Endothelial cell of umbilical vein (primary cell): ENCODE results near the gene CHMP2B. TPM values are rescaled to one million over a fixed set of nuclear protein-coding genes. Genes with fewer than 3 reads are reported as not detected.
"Not testable (repeated sequence)": the region's sequence is repeated elsewhere in the genome, so short reads cannot be mapped to it uniquely, and the experiment has no call there.

Experiments used
- BruUV-seq: library from RNA; stranded (reverse); fragments of 400-500 nt; replicated peaks from 2 replicates; lab custom pipeline; 2021; lab: Mats Ljungman, UMichigan
- CTCF ChIA-PET: fragments of 300-600, 350-600 bp; sonication (Branson Sonifier 250); formaldehyde crosslinking; loops from one replicate; lab custom pipeline; 2021; ENCODE audit warnings: antibody characterized with exemption, inconsistent platforms; lab: Charles Lee
- POLR2A ChIA-PET: fragments of 300-600, 350-600 bp; sonication (Branson Sonifier 250); formaldehyde crosslinking; loops from one replicate; lab custom pipeline; 2021; ENCODE audit warnings: antibody characterized with exemption, inconsistent platforms; lab: Charles Lee
- DNase-seq: peaks from one replicate; pipeline ENCODE4 v3.0.0-alpha.2; 2011; ENCODE audit warnings: low read depth, low spot score
- FAIRE-seq: peaks from 2 replicates; lab custom pipeline; 2011; peaks lifted over from hg19 to GRCh38; lab: Jason Lieb, UNC
- H2AFZ ChIP-seq: 2 replicates; pipeline ENCODE4 v1.6.0; 2012; ENCODE audit warnings: low read depth, low read length, control low read depth, inconsistent platforms
- H3K27ac ChIP-seq: 2 replicates; pipeline ENCODE4 v1.5.1; 2011; ENCODE audit warnings: low read depth, mild to moderate bottlenecking, control low read depth, low read length, moderate library complexity; ENCODE audit not compliant: insufficient read depth
- H3K27me3 ChIP-seq, 2 experiments: 2 replicates each; pipeline versions ENCODE4 v1.6.0 to v1.6.1; 2011; ENCODE audit warnings: low read length in 2 of 2, mixed read lengths in 1 of 2; ENCODE audit not compliant: control insufficient read depth in 2 of 2, insufficient read depth in 2 of 2
- H3K36me3 ChIP-seq, 2 experiments: 2 replicates in 1 of 2; 3 replicates in 1 of 2; pipeline ENCODE4 v1.5.1; 2011; ENCODE audit warnings: low read length in 2 of 2, mild to moderate bottlenecking in 1 of 2, moderate library complexity in 1 of 2; ENCODE audit not compliant: control insufficient read depth in 2 of 2, insufficient read depth in 2 of 2; ENCODE audit errors: extremely low read depth in 1 of 2
- H3K4me1 ChIP-seq: 3 replicates; pipeline ENCODE4 v1.5.1; 2011; ENCODE audit warnings: mild to moderate bottlenecking, low read length; ENCODE audit not compliant: control insufficient read depth, insufficient read depth; ENCODE audit errors: extremely low read depth
- H3K4me2 ChIP-seq: 2 replicates; pipeline ENCODE4 v1.6.1; 2011; ENCODE audit warnings: low read length, control low read depth, mixed read lengths; ENCODE audit not compliant: insufficient read depth
- H3K4me3 ChIP-seq, 3 experiments: fragments of 200-600 bp in 1 of 3; sonication (generic), shearing (Covaris generic) in 1 of 3; replicated peaks in 1 of 3; 2 replicates each; pipeline ENCODE4 v1.5.1; 2011 to 2016; ENCODE audit warnings: control low read depth in 3 of 3, low read length in 3 of 3, mild to moderate bottlenecking in 2 of 3, inconsistent platforms in 1 of 3, low read depth in 1 of 3, moderate library complexity in 1 of 3; ENCODE audit not compliant: insufficient read depth in 1 of 3
- H3K79me2 ChIP-seq: 2 replicates; pipeline ENCODE4 v1.6.0; 2012; ENCODE audit warnings: low read length, inconsistent platforms; ENCODE audit not compliant: control insufficient read depth, insufficient read depth
- H3K9ac ChIP-seq: replicated peaks from 2 replicates; pipeline ENCODE3; 2011; ENCODE audit warnings: low read length, control low read depth; ENCODE audit not compliant: insufficient read depth; ENCODE audit errors: extremely low read depth
- H3K9me1 ChIP-seq: replicated peaks from 3 replicates; pipeline ENCODE4 v1.6.0; 2011; ENCODE audit warnings: mild to moderate bottlenecking, low read length; ENCODE audit not compliant: control insufficient read depth, insufficient read depth; ENCODE audit errors: extremely low read depth
- H3K9me3 ChIP-seq: replicated peaks from 2 replicates; pipeline ENCODE4 v1.5.1; 2012; ENCODE audit warnings: low read length, inconsistent platforms; ENCODE audit not compliant: control insufficient read depth, insufficient read depth
- H4K20me1 ChIP-seq: replicated peaks from 2 replicates; pipeline ENCODE3; 2011; ENCODE audit warnings: mild to moderate bottlenecking, low read length; ENCODE audit not compliant: control insufficient read depth, insufficient read depth; ENCODE audit errors: extremely low read depth
- EZH2 ChIP-seq: IDR thresholded peaks from 2 replicates; pipeline ENCODE4 v1.6.1; 2012; ENCODE audit warnings: borderline replicate concordance, low read depth, mild to moderate bottlenecking, moderate library complexity, low read length, inconsistent platforms; ENCODE audit not compliant: severe bottlenecking
- FOS ChIP-seq: IDR thresholded peaks from 2 replicates; pipeline ENCODE4 v1.6.1; 2011; ENCODE audit warnings: mild to moderate bottlenecking, low read length, moderate library complexity, borderline replicate concordance; ENCODE audit not compliant: insufficient read depth
- GATA2 ChIP-seq: IDR thresholded peaks from 2 replicates; pipeline ENCODE4 v1.7.0; 2011; ENCODE audit warnings: low read depth, mild to moderate bottlenecking, moderate library complexity, mixed read lengths, low read length; ENCODE audit not compliant: insufficient read length, insufficient read depth
- JUN ChIP-seq: IDR thresholded peaks from 2 replicates; pipeline ENCODE4 v1.6.1; 2011; ENCODE audit warnings: borderline replicate concordance, low read depth; ENCODE audit not compliant: insufficient read length, insufficient read depth
- MAX ChIP-seq: IDR thresholded peaks from 2 replicates; pipeline ENCODE4 v1.6.1; 2011; ENCODE audit not compliant: insufficient read depth, insufficient read length
- MYC ChIP-seq: IDR thresholded peaks from one replicate; pipeline ENCODE4 v1.6.1; 2011; ENCODE audit warnings: mild to moderate bottlenecking, low read depth, low read length
- POLR2A ChIP-seq: IDR thresholded peaks from 2 replicates; pipeline ENCODE4 v1.6.1; 2012; ENCODE audit warnings: low read depth, mild to moderate bottlenecking, control low read depth, low read length
- dilution Hi-C: fragments of 300-500 bp; cut with MboI; formaldehyde crosslinking; loops from one replicate; pipeline ENCODE4 v1.15.0; 2019; ENCODE audit warnings: low sequenced_read_pairs; ENCODE audit not compliant: extremely low pct_ligation_motif_present
- intact Hi-C: fragments of 100-400 bp; cut with micrococcal nuclease; formaldehyde crosslinking; loops from one replicate; pipeline ENCODE4 v1.10.0; 2022
- polyA plus RNA-seq, 4 experiments: library from polyadenylated mRNA; depleted of rRNA in 3 of 4; stranded (reverse) in 3 of 4; unstranded in 1 of 4; fragments of >200 nt; gene quantifications; 2 replicates each; pipeline versions ENCODE4 v1.2.1 to v1.2.3, GENCODE V29; 2011 to 2012; ENCODE audit warnings: missing spikeins in 1 of 4
- total RNA-seq: library from RNA; stranded (reverse); gene quantifications from 2 replicates; pipeline ENCODE4 v1.2.3, GENCODE V29; 2021
- TF ChIP-seq, protein P1 (sequence below), 2 donors: IDR thresholded peaks; 1 replicate in 1 of 2; 2 replicates in 1 of 2; pipeline ENCODE4 v1.5.1; 2011; ENCODE audit warnings: low read length in 2 of 2, mild to moderate bottlenecking in 2 of 2, moderate library complexity in 2 of 2, control low read depth in 1 of 2, inconsistent platforms in 1 of 2, low read depth in 1 of 2; ENCODE audit not compliant: insufficient read depth in 1 of 2; ENCODE audit errors: extremely low read depth in 1 of 2

Gene CHMP2B
- total and polyA plus RNA-seq, 2 donors (not counting 3 experiments of a cell fraction or from before 2014, with no cell fraction given) = 6.8 to 22.0 TPM

GRCh38 chr3:87298111-87298718 is 71.1 kb downstream of the CHMP2B start:
- intact Hi-C loops (loop anchor here (1.0 to 5.0 kb wide), 5 partner anchors 37 to 705 kb away; no protein-coding TSS in a partner anchor), dilution Hi-C loops (no loop called here)
- FAIRE-seq = peak; percentile 76
- Histone ChIP-seq H3K9me3 (no peaks in the 10 kb centered on the region), H3K9me1 (no peaks in the 10 kb centered on the region), H3K27ac (no peak overlapping the region), H3K4me2 (peak overlapping the region; percentile 35), H4K20me1 (no peaks in the 10 kb centered on the region), H3K9ac (no peak overlapping the region), H3K79me2 (no peaks in the 10 kb centered on the region), H3K27me3 (no peaks in the 10 kb centered on the region), H2AFZ (no peak overlapping the region), H3K36me3 (no peaks in the 10 kb centered on the region), H3K4me1 (no peaks in the 10 kb centered on the region), H3K4me3 (no peak overlapping the region)
- peak; percentile 59 for DNase-seq
- BruUV-seq = no TSS peak
- TF ChIP-seq EZH2 (no peak), POLR2A (no peak), JUN (no peak), FOS (no peak), MYC (no peak), MAX (no peak), GATA2 (no peak)
- TF ChIP-seq, protein P1, sequence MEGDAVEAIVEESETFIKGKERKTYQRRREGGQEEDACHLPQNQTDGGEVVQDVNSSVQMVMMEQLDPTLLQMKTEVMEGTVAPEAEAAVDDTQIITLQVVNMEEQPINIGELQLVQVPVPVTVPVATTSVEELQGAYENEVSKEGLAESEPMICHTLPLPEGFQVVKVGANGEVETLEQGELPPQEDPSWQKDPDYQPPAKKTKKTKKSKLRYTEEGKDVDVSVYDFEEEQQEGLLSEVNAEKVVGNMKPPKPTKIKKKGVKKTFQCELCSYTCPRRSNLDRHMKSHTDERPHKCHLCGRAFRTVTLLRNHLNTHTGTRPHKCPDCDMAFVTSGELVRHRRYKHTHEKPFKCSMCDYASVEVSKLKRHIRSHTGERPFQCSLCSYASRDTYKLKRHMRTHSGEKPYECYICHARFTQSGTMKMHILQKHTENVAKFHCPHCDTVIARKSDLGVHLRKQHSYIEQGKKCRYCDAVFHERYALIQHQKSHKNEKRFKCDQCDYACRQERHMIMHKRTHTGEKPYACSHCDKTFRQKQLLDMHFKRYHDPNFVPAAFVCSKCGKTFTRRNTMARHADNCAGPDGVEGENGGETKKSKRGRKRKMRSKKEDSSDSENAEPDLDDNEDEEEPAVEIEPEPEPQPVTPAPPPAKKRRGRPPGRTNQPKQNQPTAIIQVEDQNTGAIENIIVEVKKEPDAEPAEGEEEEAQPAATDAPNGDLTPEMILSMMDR (IDR thresholded peaks at IDR 0.05; ENCODE audit: extremely low read depth in 1 of 2, insufficient read depth in 1 of 2, low read depth in 1 of 2, low read length in 2 of 2) = peak; percentile 25 to 35
- ChIA-PET POLR2A (no interaction called here), CTCF (interaction anchor here (0.6 to 4.6 kb wide), 39 partner anchors 9 to 882 kb away, joined by 3 to 138 read pairs (median 4); partner anchors contain the start of gene POU1F1)

- H3K4me2 ChIP-seq, FAIRE-seq, H2AFZ ChIP-seq, H3K9me3 ChIP-seq, H3K36me3 ChIP-seq, POLR2A ChIA-PET, H3K4me1 ChIP-seq, H3K9me1 ChIP-seq, H3K4me3 ChIP-seq, intact Hi-C loops, H3K27me3 ChIP-seq, H3K9ac ChIP-seq, BruUV-seq, dilution Hi-C loops, H3K27ac ChIP-seq, DNase-seq, H3K79me2 ChIP-seq, H4K20me1 ChIP-seq: not testable (repeated sequence)
- CTCF ChIA-PET = interaction anchor here (1.1 to 1.4 kb wide), 3 partner anchors 44 to 198 kb away, joined by 3 to 4 read pairs (median 3); no protein-coding TSS in a partner anchor
Measured at GRCh38 chr3:87305031-87305430, 77.9 kb downstream of the CHMP2B start.
